ENCODE measurements around the gene TMEM164.

- TF ChIP-seq CTCF (IDR thresholded peaks at IDR 0.05; ENCODE audit: low read length) (no peak), EZH2 (optimal IDR thresholded peaks at IDR 0.05; ENCODE audit: low read depth, low read length) (no peak), EZH2phosphoT487 (IDR thresholded peaks at IDR 0.05; ENCODE audit: low read length) (no peak)
These were observed 139.2 kb downstream of the TMEM164 start for GRCh38 chrX:110142096-110142495.

Measured in MM.1S (cell line).